Left ventricle myocardium inferior (tissue), 1 donor: ENCODE measurements around the gene RGS7. TPM values are rescaled to one million over a fixed set of nuclear protein-coding genes. Genes with fewer than 3 reads are reported as not detected.

Source experiments
- DNase-seq: peaks from one replicate; pipeline ENCODE4 v3.0.0-alpha.2; 2020
- H3K27ac ChIP-seq: fragments of 200-600 bp; replicated peaks from 2 replicates; pipeline ENCODE4 v1.8.0; 2021
- H3K27me3 ChIP-seq: fragments of 200-600 bp; 2 replicates; pipeline ENCODE4 v1.8.0; 2021; ENCODE audit warnings: low read depth
- H3K36me3 ChIP-seq: fragments of 200-600 bp; 2 replicates; pipeline ENCODE4 v1.8.0; 2021
- H3K4me1 ChIP-seq: fragments of 200-600 bp; 2 replicates; pipeline ENCODE4 v1.8.0; 2021
- H3K4me3 ChIP-seq: fragments of 200-600 bp; 2 replicates; pipeline ENCODE4 v1.8.0; 2021; ENCODE audit warnings: mild to moderate bottlenecking, moderate library complexity
- H3K9me3 ChIP-seq: fragments of 200-600 bp; replicated peaks from 2 replicates; pipeline ENCODE4 v1.8.0; 2021
- CTCF ChIP-seq: fragments of 200-600 bp; IDR thresholded peaks from 2 replicates; pipeline ENCODE4 v1.8.0; 2021; ENCODE audit warnings: antibody characterized with exemption, mild to moderate bottlenecking, borderline replicate concordance
- intact Hi-C: fragments of 100-400 bp; cut with micrococcal nuclease; formaldehyde crosslinking; loops from one replicate; pipeline ENCODE4 v1.11.0; 2022
- total RNA-seq: library from RNA; stranded (reverse); fragmentation: NEBNext Ultra II Directional; extraction: Animal tissue kit (Norgen Biotek cat#: 25700); gene quantifications from one replicate; pipeline ENCODE4 v1.2.1, GENCODE V29; 2021
- donor health status: DM: no; HTN: yes; CAD: no; lungs with severe emphysema.

RGS7 gene
- total RNA-seq, 1 donor from 2014 or later: not detected

GRCh38 chr1:241253471-241253870 lies 103.5 kb downstream of the RGS7 start:
- H3K27ac ChIP-seq: no peak overlapping the region
- DNase-seq: no peak
- H3K36me3 ChIP-seq: no peaks in the 10 kb centered on the region
- H3K9me3 ChIP-seq: peaks cover 7% of the 10 kb centered on the region
- intact Hi-C loops: no loop called here
- H3K4me1 ChIP-seq: no peaks in the 10 kb centered on the region
- no peaks in the 10 kb centered on the region for H3K27me3 ChIP-seq
- H3K4me3 ChIP-seq: no peak overlapping the region
- TF ChIP-seq CTCF: no peak

GRCh38 chr1:241250465-241250864 lies 106.5 kb downstream of the RGS7 start:
- Histone ChIP-seq H3K4me3 (no peak overlapping the region), H3K4me1 (no peaks in the 10 kb centered on the region), H3K9me3 (peaks cover 22% of the 10 kb centered on the region), H3K27me3 (no peaks in the 10 kb centered on the region), H3K36me3 (no peaks in the 10 kb centered on the region), H3K27ac (no peak overlapping the region)
- no peak for DNase-seq
- intact Hi-C loops: no loop called here
- TF ChIP-seq CTCF: no peak

- intact Hi-C loops: no loop called here
Measured at GRCh38 chr1:241240069-241240468, 116.9 kb downstream of the RGS7 start.

GRCh38 chr1:241237873-241238272 lies 119.1 kb downstream of the RGS7 start:
- TF ChIP-seq CTCF: no peak
- Histone ChIP-seq H3K9me3 (peaks cover 3% of the 10 kb centered on the region), H3K4me1 (no peaks in the 10 kb centered on the region), H3K4me3 (no peak overlapping the region), H3K36me3 (no peaks in the 10 kb centered on the region), H3K27me3 (no peaks in the 10 kb centered on the region), H3K27ac (no peak overlapping the region)
- DNase-seq: no peak
- intact Hi-C loops: no loop called here

More at GRCh38 chr1:241240069-241240468, 116.9 kb downstream of the RGS7 start:
- Histone ChIP-seq H3K27me3 (no peaks in the 10 kb centered on the region), H3K4me1 (no peaks in the 10 kb centered on the region), H3K36me3 (no peaks in the 10 kb centered on the region), H3K9me3 (peaks cover 10% of the 10 kb centered on the region), H3K27ac (no peak overlapping the region), H3K4me3 (no peak overlapping the region)
- TF ChIP-seq CTCF: no peak
- DNase-seq: no peak

- intact Hi-C loops: no loop called here
- no peak for DNase-seq
- Histone ChIP-seq H3K27me3 (no peaks in the 10 kb centered on the region), H3K4me3 (no peak overlapping the region), H3K36me3 (no peaks in the 10 kb centered on the region), H3K9me3 (no peaks in the 10 kb centered on the region), H3K27ac (no peak overlapping the region), H3K4me1 (no peaks in the 10 kb centered on the region)
- no peak for TF ChIP-seq CTCF
Measured at GRCh38 chr1:241235256-241235897, 121.6 kb downstream of the RGS7 start.
